Urinary bladder (tissue), 4 donors: ENCODE results near the gene CFLAR. TPM values are rescaled to one million over a fixed set of nuclear protein-coding genes. Genes with fewer than 3 reads are reported as not detected.

ENCODE experiments used
- DNase-seq: peaks from one replicate; pipeline ENCODE4 v3.0.0-alpha.2; 2015; ENCODE audit errors: extremely low spot score
- H3K27ac ChIP-seq: one replicate; pipeline ENCODE4 v1.5.1; 2013; ENCODE audit warnings: low read depth, mild to moderate bottlenecking, moderate library complexity
- H3K36me3 ChIP-seq: one replicate; pipeline ENCODE4 v1.6.1; 2013; ENCODE audit warnings: mild to moderate bottlenecking, moderate library complexity; ENCODE audit not compliant: insufficient read depth
- H3K4me1 ChIP-seq: one replicate; pipeline ENCODE4 v1.6.1; 2013; ENCODE audit warnings: mild to moderate bottlenecking, moderate library complexity; ENCODE audit not compliant: insufficient read depth
- H3K4me3 ChIP-seq: one replicate; pipeline ENCODE4 v1.5.1; 2013; ENCODE audit warnings: low read depth, low read length
- WGBS: extraction: QIAGEN DNeasy Blood & Tissue Kit; methylation state at CpG from one replicate; pipeline ENCODE4 v1.1.7; 2013; 5-methylcytosine and 5-hydroxymethylcytosine counted together
- polyA plus RNA-seq: library from polyadenylated mRNA; stranded (reverse); fragments of 200-250 nt; gene quantifications from one replicate; pipeline ENCODE4 v1.2.3, GENCODE V29; 2013
- total RNA-seq: library from RNA; depleted of rRNA; stranded (reverse); fragments of >200 nt; gene quantifications from one replicate; pipeline ENCODE4 v1.2.3, GENCODE V29; 2014
- donor health status: healthy with polysubstance abuse.
- donor health status: healthy.

CFLAR gene
- total and polyA plus RNA-seq, 2 donors: 50.0 to 107 TPM

GRCh38 chr2:201191132-201191875, 75.3 kb downstream of the CFLAR start:
- Histone ChIP-seq H3K4me1 (no peaks in the 10 kb centered on the region), H3K4me3 (no peak overlapping the region), H3K27ac (no peak overlapping the region), H3K36me3 (peaks cover 1% of the 10 kb centered on the region)
- 37% methylated on average over 4 of the region's 4 CpGs for WGBS
- no peak for DNase-seq

GRCh38 chr2:201194097-201194496, 78.1 kb downstream of the CFLAR start:
- peaks cover 1% of the 10 kb centered on the region for H3K36me3 ChIP-seq
- no peaks in the 10 kb centered on the region for H3K4me1 ChIP-seq
- no peak overlapping the region for H3K4me3 ChIP-seq
- DNase-seq: no peak
- H3K27ac ChIP-seq: no peak overlapping the region
- 77% methylated on average over 3 of the region's 3 CpGs for WGBS

GRCh38 chr2:201195331-201195730, 79.4 kb downstream of the CFLAR start:
- DNase-seq: no peak
- 69% methylated on average over 3 of the region's 3 CpGs for WGBS
- no peaks in the 10 kb centered on the region for H3K4me1 ChIP-seq
- H3K27ac ChIP-seq: no peak overlapping the region
- H3K36me3 ChIP-seq: peaks cover 1% of the 10 kb centered on the region
- no peak overlapping the region for H3K4me3 ChIP-seq

GRCh38 chr2:201196003-201196402, 80.0 kb downstream of the CFLAR start:
- no peak overlapping the region for H3K27ac ChIP-seq
- H3K36me3 ChIP-seq: peaks cover 1% of the 10 kb centered on the region
- no peak for DNase-seq
- H3K4me3 ChIP-seq: no peak overlapping the region
- 61% methylated on average over 3 of the region's 3 CpGs for whole genome bisulfite sequencing
- H3K4me1 ChIP-seq: no peaks in the 10 kb centered on the region

GRCh38 chr2:201196803-201197202, 80.8 kb downstream of the CFLAR start:
- Histone ChIP-seq H3K27ac (no peak overlapping the region), H3K4me1 (no peaks in the 10 kb centered on the region), H3K36me3 (peaks cover 1% of the 10 kb centered on the region), H3K4me3 (no peak overlapping the region)
- no peak for DNase-seq
- 95% methylated on average over 1 of the region's 1 CpG for WGBS

- no peak overlapping the region for H3K27ac ChIP-seq
- H3K4me3 ChIP-seq: no peak overlapping the region
- DNase-seq: no peak
- no peaks in the 10 kb centered on the region for H3K4me1 ChIP-seq
- peaks cover 1% of the 10 kb centered on the region for H3K36me3 ChIP-seq
- 82% methylated on average over 4 of the region's 4 CpGs for WGBS
These were observed 81.8 kb downstream of the CFLAR start for GRCh38 chr2:201197781-201198180.

GRCh38 chr2:201199847-201200246, 83.9 kb downstream of the CFLAR start:
- no peak for DNase-seq
- 74% methylated on average over 5 of the region's 5 CpGs for WGBS
- Histone ChIP-seq H3K4me3 (no peak overlapping the region), H3K27ac (no peak overlapping the region), H3K4me1 (no peaks in the 10 kb centered on the region), H3K36me3 (no peaks in the 10 kb centered on the region)

- no peak for DNase-seq
- no peaks in the 10 kb centered on the region for H3K36me3 ChIP-seq
- WGBS: 75% methylated on average over 8 of the region's 8 CpGs
- H3K4me1 ChIP-seq: no peaks in the 10 kb centered on the region
- no peak overlapping the region for H3K27ac ChIP-seq
- H3K4me3 ChIP-seq: no peak overlapping the region
These were observed 84.4 kb downstream of the CFLAR start for GRCh38 chr2:201200345-201200744.

- no peaks in the 10 kb centered on the region for H3K4me1 ChIP-seq
- WGBS: 84% methylated on average over 8 of the region's 8 CpGs
- no peak overlapping the region for H3K4me3 ChIP-seq
- H3K36me3 ChIP-seq: no peaks in the 10 kb centered on the region
- H3K27ac ChIP-seq: no peak overlapping the region
- no peak for DNase-seq
These were observed 85.4 kb downstream of the CFLAR start for GRCh38 chr2:201201371-201201770.

GRCh38 chr2:201203916-201204654, 88.1 kb downstream of the CFLAR start:
- WGBS: 40% methylated on average over 6 of the region's 6 CpGs
- DNase-seq: no peak

GRCh38 chr2:201204655-201205514, 88.9 kb downstream of the CFLAR start:
- WGBS: 86% methylated on average over 9 of the region's 9 CpGs
- Histone ChIP-seq H3K27ac (no peak overlapping the region), H3K4me1 (no peaks in the 10 kb centered on the region), H3K36me3 (no peaks in the 10 kb centered on the region), H3K4me3 (no peak overlapping the region)
- DNase-seq: no peak

More at GRCh38 chr2:201203916-201204654, 88.1 kb downstream of the CFLAR start:
- no peaks in the 10 kb centered on the region for H3K36me3 ChIP-seq
- no peak overlapping the region for H3K27ac ChIP-seq
- no peak overlapping the region for H3K4me3 ChIP-seq
- H3K4me1 ChIP-seq: no peaks in the 10 kb centered on the region

- Histone ChIP-seq H3K4me1 (no peaks in the 10 kb centered on the region), H3K36me3 (no peaks in the 10 kb centered on the region), H3K27ac (no peak overlapping the region), H3K4me3 (no peak overlapping the region)
- 77% methylated on average over 3 of the region's 3 CpGs for WGBS
- DNase-seq: no peak
These were observed 89.5 kb downstream of the CFLAR start for GRCh38 chr2:201205515-201205849.

GRCh38 chr2:201208563-201209252, 92.7 kb downstream of the CFLAR start:
- WGBS: 91% methylated on average over 12 of the region's 12 CpGs
- H3K27ac ChIP-seq: no peak overlapping the region
- H3K36me3 ChIP-seq: no peaks in the 10 kb centered on the region
- H3K4me3 ChIP-seq: no peak overlapping the region
- no peaks in the 10 kb centered on the region for H3K4me1 ChIP-seq
- DNase-seq: no peak
